Coronary artery (tissue), 2 donors: ENCODE results near the gene PCDHB9.
"Not testable (repeated sequence)": the region's sequence is repeated elsewhere in the genome, so short reads cannot be mapped to it uniquely, and the experiment has no call there.

Experiments
- DNase-seq: peaks from one replicate; pipeline ENCODE4 v3.0.0-alpha.2; 2017; ENCODE audit warnings: low spot score
- H3K27ac ChIP-seq, 2 donors: fragments of 200-600 bp; sonication (generic); one replicate each; pipeline ENCODE4 v1.5.1; 2016 to 2019
- H3K4me3 ChIP-seq: fragments of 200-600 bp; sonication (generic); 2 replicates; pipeline ENCODE4 v1.5.1; 2016; ENCODE audit warnings: mild to moderate bottlenecking, moderate library complexity
- CTCF ChIP-seq: fragments of 200-600 bp; sonication (generic); IDR thresholded peaks from one replicate; pipeline ENCODE4 v1.5.1; 2019; ENCODE audit warnings: antibody characterized with exemption

The PCDHB9 gene

GRCh38 chr5:141186897-141187512 is at the start of gene PCDHB9:
Gene PCDHB9 (plus strand): TSS chr5:141187161. CDS start chr5:141187319, 158 bp downstream.
- Histone ChIP-seq H3K27ac (no peak within 1 kb of the TSS), H3K4me3 (no peak within 1 kb of the TSS)
- no peak for DNase-seq
- TF ChIP-seq CTCF = no peak

GRCh38 chr5:141137346-141137745 is 49.6 kb upstream of the PCDHB9 start:
- not testable (repeated sequence) for DNase-seq, H3K27ac ChIP-seq, H3K4me3 ChIP-seq

- H3K4me3 ChIP-seq = peak within 1 kb of the TSS; percentile 54
- TF ChIP-seq CTCF = no peak
- no peak for DNase-seq
- H3K27ac ChIP-seq = no peak within 1 kb of the TSS
Measured at GRCh38 chr5:141149812-141150211, 37.1 kb upstream of the PCDHB9 start, which contains the start of gene PCDHB6. Gene PCDHB6 (plus strand): TSS chr5:141150057. CDS start chr5:141150258, 201 bp downstream.

- Histone ChIP-seq H3K27ac (no peak overlapping the region), H3K4me3 (peak overlapping the region; percentile 54)
- TF ChIP-seq CTCF = no peak
- no peak for DNase-seq
Measured at GRCh38 chr5:141150224-141150992, 36.6 kb upstream of the PCDHB9 start.

GRCh38 chr5:141150993-141151325 is 36.0 kb upstream of the PCDHB9 start:
- H3K4me3 ChIP-seq = peak overlapping the region; percentile 54
- no peak overlapping the region for H3K27ac ChIP-seq
- no peak for TF ChIP-seq CTCF
- DNase-seq = no peak

- not testable (repeated sequence) for H3K4me3 ChIP-seq, DNase-seq, H3K27ac ChIP-seq
Measured at GRCh38 chr5:141151632-141152031, 35.3 kb upstream of the PCDHB9 start.

- DNase-seq, H3K4me3 ChIP-seq, H3K27ac ChIP-seq: not testable (repeated sequence)
Measured at GRCh38 chr5:141152096-141152495, 34.9 kb upstream of the PCDHB9 start.

GRCh38 chr5:141155540-141156374 is 31.2 kb upstream of the PCDHB9 start:
- Histone ChIP-seq H3K4me3 (no peak overlapping the region), H3K27ac (no peak overlapping the region)
- no peak for DNase-seq
- no peak for TF ChIP-seq CTCF

GRCh38 chr5:141157356-141157755 is 29.6 kb upstream of the PCDHB9 start:
- not testable (repeated sequence) for H3K4me3 ChIP-seq, DNase-seq, H3K27ac ChIP-seq

GRCh38 chr5:141157901-141158300 is 29.1 kb upstream of the PCDHB9 start:
- H3K27ac ChIP-seq, H3K4me3 ChIP-seq, DNase-seq: not testable (repeated sequence)
